LNCaP clone FGC (cell line): ENCODE data around the gene PRR13.

Experiments used
- DNase-seq: peaks from one replicate; pipeline ENCODE4 v3.0.0-alpha.2; 2011; ENCODE audit warnings: low read depth
- H3K4me3 ChIP-seq: 2 replicates; pipeline ENCODE4 v1.5.1; 2011; ENCODE audit warnings: mild to moderate bottlenecking, low read depth, low read length, control low read depth
- CTCF ChIP-seq: IDR thresholded peaks from 2 replicates; pipeline ENCODE4 v1.5.1; 2012; ENCODE audit warnings: mild to moderate bottlenecking; ENCODE audit not compliant: control insufficient read depth, insufficient read depth; ENCODE audit errors: extremely low read depth

Gene PRR13

GRCh38 chr12:53467082-53467481, 25.5 kb downstream of the PRR13 start:
- no peak for TF ChIP-seq CTCF
- DNase-seq = no peak
- H3K4me3 ChIP-seq = no peak overlapping the region

GRCh38 chr12:53467880-53468279, 26.3 kb downstream of the PRR13 start:
- no peak for DNase-seq
- TF ChIP-seq CTCF = no peak
- H3K4me3 ChIP-seq = no peak overlapping the region

- no peak for DNase-seq
- H3K4me3 ChIP-seq = no peak overlapping the region
- TF ChIP-seq CTCF = no peak
Measured at GRCh38 chr12:53468282-53468681, 26.7 kb downstream of the PRR13 start.

GRCh38 chr12:53472056-53472582, 30.6 kb downstream of the PRR13 start:
- no peak for DNase-seq
- H3K4me3 ChIP-seq = no peak overlapping the region

GRCh38 chr12:53474077-53474476, 32.5 kb downstream of the PRR13 start:
- no peak overlapping the region for H3K4me3 ChIP-seq
- no peak for TF ChIP-seq CTCF
- no peak for DNase-seq

More at GRCh38 chr12:53472056-53472582, 30.6 kb downstream of the PRR13 start:
- no peak for TF ChIP-seq CTCF

GRCh38 chr12:53474819-53475218, 33.3 kb downstream of the PRR13 start:
- H3K4me3 ChIP-seq = no peak overlapping the region
- no peak for TF ChIP-seq CTCF
- no peak for DNase-seq

- H3K4me3 ChIP-seq = no peak overlapping the region
- TF ChIP-seq CTCF = 0 out of 2 replicates have a peak, but pooled peaks have one; percentile 16
- no peak for DNase-seq
Measured at GRCh38 chr12:53476769-53477209, 35.3 kb downstream of the PRR13 start.
